Superior temporal gyrus (tissue), 1 donor: ENCODE measurements around the gene SIRPG.

Experiments used
- DNase-seq: peaks from one replicate; pipeline ENCODE4 v3.0.0-alpha.2; 2016; ENCODE audit errors: extremely low spot score

Gene SIRPG

DNA sequence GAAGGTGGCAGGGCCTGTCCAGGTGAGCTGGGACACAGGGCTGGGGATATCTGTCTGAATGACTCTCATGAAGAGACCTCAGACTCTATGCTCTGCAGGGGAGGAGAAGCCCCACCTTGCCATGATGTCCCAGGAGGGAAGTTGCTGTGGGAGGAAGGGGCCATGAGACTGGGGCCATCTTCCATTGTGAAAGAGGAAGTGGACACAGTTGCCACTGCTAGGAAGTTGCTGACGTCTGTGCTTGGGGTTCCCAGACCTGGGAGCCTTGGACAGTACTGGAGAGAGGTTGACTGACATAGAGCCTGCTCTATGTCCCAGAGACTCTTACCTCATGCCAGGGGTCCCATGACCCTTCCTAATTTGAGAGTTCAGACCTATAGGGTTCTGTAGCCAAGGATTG is 62.2 kb downstream of the SIRPG start:
- no peak for DNase-seq

DNA sequence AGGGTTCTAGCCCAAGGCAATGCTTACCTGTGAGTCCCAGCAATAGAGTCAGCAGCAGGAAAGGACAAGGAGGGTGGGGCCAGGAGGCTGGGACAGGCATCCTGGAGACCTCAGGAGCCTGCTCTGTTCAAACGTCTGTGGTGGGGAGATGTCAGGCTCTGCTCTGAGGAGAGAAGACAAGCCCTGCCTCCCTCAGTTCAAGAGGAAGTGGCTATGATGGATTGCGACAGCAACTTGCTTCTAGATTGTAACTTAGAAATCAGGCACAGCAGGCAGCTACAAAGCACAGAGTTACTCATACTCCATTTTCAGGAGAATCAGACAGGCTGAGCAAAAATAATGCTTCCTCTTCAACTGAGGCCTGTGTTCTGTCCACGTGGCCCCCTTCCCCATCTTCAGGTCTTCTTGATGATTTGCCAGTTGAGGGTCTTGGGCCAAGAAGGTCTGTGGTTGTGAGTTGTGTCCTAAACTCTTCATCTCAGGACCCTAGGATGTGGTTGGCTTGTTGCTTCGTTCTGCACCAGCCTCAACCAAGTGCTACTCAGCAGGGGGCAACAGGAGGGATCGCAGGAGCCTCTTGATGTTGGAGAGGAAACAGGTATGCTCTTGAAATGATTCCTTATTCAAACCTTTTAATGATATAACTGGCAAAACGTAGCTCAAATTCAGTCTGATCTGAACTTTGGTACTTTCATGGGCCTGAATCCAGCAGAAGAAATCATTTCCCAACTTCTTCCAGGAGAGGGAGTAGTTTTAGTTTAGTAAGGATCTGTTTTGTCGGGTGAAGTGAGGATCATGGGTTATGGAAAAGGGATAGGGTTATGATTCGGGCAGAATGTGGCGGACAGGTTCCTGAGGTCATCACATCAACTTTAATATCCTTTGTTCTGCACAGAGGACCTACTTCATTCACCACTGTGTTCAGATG is 68.8 kb downstream of the SIRPG start:
- DNase-seq: no peak

GRCh38 chr20:1587781-1588532 is 69.6 kb downstream of the SIRPG start:
- DNase-seq: no peak

- peak; percentile 2 for DNase-seq
Observed at GRCh38 chr20:1579488-1579887, 78.1 kb downstream of the SIRPG start.
